ENCODE measurements around the gene ZNF574.

DNA sequence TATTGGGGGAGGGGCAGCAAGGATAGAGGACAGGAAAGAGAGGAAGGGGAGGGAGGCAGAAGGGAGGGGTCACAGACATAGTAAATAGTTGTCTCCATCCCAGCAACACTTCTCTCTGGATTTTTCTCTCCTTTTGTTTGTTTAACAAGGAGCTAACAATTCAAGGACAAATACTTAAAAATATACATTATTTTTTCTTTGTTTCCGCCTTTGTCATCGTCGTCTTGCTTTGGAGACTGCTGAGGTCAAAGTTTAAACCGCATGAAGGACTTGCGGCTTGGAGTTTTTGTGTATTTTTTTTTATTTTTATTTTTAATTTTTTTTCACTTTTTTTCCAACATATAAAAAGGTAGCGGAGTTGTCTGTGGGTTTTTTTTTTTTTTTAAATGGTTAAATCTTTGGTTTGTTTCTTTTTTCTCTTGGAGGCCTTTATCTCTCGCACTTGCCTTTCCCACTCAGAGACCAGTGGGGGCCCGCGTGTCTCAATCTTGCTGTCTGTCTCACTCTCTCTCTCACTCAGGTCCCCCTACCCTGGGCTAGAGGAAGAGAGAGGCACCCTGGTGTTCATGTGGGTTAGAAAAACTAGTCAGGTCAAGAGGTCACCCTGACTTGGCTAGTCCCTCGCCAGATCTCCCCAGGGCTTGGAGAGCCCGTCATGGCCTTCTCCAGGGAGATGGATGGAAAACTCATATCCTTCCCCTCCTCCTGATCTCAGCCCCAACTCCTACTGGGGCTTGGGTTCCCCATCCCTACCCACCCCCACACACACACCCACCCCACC is 11.0 kb downstream of the ZNF574 start:
- TF ChIP-seq, protein P1, sequence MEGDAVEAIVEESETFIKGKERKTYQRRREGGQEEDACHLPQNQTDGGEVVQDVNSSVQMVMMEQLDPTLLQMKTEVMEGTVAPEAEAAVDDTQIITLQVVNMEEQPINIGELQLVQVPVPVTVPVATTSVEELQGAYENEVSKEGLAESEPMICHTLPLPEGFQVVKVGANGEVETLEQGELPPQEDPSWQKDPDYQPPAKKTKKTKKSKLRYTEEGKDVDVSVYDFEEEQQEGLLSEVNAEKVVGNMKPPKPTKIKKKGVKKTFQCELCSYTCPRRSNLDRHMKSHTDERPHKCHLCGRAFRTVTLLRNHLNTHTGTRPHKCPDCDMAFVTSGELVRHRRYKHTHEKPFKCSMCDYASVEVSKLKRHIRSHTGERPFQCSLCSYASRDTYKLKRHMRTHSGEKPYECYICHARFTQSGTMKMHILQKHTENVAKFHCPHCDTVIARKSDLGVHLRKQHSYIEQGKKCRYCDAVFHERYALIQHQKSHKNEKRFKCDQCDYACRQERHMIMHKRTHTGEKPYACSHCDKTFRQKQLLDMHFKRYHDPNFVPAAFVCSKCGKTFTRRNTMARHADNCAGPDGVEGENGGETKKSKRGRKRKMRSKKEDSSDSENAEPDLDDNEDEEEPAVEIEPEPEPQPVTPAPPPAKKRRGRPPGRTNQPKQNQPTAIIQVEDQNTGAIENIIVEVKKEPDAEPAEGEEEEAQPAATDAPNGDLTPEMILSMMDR (IDR thresholded peaks at IDR 0.05): no peak
- no peak for TF ChIP-seq POLR2A (IDR thresholded peaks at IDR 0.05)
- TF ChIP-seq EP300 (IDR thresholded peaks at IDR 0.05): no peak

Data from ovary (tissue), 3 donors.